SIG-M5 treated with dmso at 0.1 percent for 504 hours (cell line): Measurements from ENCODE around the gene KCNQ4.

Experiments used
- DNase-seq: peaks from one replicate; lab custom pipeline; 2025; ENCODE audit not compliant: unreplicated experiment; lab: John Stamatoyannopoulos, UW

KCNQ4 gene

GRCh38 chr1:40754201-40754600 lies 29.4 kb upstream of the KCNQ4 start:
- no peak for DNase-seq

DNA sequence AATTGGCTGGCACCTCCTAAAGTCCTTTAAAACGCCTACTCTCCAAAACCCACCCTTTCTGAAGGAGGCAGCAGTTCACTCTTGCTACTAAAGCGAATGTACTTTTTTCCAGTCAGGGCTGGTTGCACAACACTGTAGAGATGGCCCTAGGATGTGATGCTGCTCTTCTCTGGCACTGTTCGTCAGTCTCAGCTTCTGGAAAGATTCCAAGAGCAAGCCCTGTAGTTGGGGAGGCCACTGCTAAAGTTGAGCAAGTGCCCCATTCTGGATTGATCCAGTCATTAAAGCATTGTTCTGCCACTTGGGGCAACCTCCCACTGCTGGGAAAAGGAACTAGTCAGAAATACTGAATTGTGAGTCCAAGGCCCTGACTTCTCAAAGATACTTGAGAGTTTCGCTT lies 28.5 kb upstream of the KCNQ4 start:
- DNase-seq: no peak

GRCh38 chr1:40756523-40756922 lies 27.1 kb upstream of the KCNQ4 start:
- no peak for DNase-seq

DNA sequence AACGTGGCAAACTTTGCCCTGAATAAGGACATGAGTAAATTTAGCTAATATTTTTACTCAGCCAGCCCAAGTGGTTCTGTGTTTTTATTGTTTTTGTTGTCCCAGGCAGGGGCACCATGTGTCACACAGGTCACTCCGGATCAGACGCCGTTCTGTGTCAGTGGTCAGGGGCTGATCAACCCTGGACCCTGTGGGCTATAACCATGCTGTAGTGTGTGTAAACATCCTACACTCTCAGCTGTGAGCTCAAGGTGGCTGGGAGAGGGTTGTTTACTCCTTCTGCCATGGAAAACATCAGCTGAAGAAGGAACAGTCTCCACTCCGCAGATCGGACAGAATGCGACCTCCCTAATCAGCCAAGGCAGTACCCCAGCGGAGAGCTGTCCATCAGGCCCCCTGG lies 26.5 kb upstream of the KCNQ4 start:
- no peak for DNase-seq

GRCh38 chr1:40758004-40758403 lies 25.6 kb upstream of the KCNQ4 start:
- DNase-seq: no peak

DNA sequence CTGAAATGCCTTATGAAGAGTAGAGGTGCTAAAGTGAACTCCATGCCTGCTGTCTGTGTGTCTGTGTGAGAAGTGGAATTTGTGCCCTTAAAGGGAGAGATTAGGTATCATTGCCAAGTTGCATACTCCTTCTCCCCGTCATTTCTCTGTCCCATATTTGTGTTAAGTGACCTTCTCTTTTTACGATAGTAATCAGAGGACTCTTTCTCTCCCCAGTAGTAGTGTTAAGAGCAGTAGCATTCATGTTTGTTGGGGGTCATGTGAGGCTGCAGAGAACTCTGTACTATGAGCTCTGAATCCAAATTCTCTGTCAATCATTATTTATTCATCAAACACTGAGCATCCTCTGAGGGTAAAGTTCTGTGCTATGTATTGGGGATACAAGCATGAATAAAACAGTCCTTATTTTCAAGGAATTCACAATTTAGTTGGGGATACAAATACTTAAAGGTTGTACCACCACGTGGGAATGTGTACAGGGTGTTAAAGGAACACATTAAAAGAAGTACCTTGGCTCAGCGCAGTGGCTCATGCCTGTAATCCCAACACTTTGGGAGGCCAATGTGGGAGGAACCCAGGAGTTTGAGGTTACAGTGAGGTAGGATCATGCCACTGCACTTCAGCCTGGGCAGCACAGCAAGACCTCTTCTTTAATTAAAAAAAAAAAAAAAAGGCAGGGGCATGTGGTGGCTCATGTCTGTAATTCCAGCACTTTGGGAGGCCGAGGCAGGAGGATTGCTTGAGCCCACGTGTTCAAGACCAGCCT lies 24.8 kb upstream of the KCNQ4 start:
- no peak for DNase-seq

DNA sequence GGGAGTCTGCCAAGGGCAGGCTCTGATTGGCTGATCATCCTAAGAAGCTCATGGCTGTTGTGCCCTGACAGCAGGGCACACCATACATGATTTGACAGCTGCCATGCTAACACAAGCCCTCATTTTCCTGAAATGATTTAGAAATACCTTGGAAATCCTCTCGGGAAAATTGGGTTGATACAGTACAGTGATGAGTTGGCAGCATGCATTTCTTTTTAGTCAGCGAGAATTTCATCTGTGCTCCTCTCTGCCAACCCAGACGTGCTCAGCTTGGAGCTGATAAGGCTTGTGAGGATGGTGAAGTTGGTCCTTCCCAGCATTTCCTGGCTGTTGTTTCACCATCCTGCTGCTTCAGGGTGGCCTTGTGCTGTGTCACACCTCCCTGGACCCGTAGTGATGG lies 22.6 kb upstream of the KCNQ4 start:
- no peak for DNase-seq

DNA sequence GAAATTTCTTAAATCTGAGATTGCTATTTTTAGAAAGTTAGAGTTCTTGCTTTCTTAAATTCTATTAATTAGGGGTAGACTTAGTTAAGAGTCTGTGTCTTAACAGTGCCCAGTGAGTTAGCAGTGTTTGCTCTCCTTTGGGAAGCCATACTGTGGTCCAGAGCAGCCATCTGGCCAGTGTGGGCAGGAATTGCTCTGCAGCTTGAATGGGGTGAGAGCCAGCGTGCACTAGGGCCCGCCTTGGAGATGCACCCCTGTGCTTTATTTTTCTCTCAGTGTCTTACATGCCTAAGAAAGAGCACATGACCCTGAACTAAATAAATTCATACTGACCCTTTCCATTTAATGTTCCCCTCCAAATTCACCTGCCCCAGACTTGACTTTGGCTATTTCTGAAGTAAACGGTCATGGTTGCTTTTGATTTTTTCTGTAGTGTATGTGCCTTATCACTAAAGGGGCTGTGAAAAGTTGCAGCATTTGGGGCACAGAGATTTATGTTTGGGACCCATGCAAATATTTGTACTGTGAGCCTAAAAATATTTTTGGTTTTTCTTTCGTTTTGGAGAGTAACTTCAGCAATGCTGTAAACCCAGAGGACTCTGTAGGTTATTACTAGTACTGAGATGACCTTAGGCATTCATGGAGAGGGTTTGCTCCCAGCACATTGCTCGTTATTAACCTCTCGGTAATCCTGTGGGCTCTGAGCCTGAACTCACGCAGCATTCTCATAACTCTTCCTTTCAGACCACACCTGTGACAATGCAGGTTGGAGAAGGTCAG lies 21.3 kb upstream of the KCNQ4 start:
- no peak for DNase-seq

- DNase-seq: no peak
These were observed 19.6 kb upstream of the KCNQ4 start for GRCh38 chr1:40763742-40764532.

- DNase-seq: no peak
These were observed 18.6 kb upstream of the KCNQ4 start for GRCh38 chr1:40764981-40765380.

DNA sequence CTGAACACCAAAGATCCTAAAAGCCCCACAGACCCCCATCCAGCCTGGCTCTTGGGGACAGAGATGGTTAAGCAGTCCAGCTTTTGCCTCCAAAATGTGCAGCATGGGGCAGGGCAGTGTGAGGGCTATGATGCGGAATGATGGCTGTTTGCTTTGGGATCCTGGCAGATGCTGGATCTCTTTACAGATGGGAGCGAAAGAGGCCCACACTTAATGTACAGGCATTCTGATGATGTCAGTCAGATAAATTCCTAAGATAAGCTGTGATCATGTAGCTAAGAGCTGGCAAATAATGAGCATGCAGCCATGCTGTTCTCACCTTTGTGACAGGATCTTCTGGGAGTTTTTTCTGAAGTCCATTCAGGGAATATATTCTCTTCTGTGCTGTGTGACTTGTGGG lies 17.6 kb upstream of the KCNQ4 start:
- DNase-seq: no peak

GRCh38 chr1:40766560-40766959 lies 17.0 kb upstream of the KCNQ4 start:
- DNase-seq: no peak

DNA sequence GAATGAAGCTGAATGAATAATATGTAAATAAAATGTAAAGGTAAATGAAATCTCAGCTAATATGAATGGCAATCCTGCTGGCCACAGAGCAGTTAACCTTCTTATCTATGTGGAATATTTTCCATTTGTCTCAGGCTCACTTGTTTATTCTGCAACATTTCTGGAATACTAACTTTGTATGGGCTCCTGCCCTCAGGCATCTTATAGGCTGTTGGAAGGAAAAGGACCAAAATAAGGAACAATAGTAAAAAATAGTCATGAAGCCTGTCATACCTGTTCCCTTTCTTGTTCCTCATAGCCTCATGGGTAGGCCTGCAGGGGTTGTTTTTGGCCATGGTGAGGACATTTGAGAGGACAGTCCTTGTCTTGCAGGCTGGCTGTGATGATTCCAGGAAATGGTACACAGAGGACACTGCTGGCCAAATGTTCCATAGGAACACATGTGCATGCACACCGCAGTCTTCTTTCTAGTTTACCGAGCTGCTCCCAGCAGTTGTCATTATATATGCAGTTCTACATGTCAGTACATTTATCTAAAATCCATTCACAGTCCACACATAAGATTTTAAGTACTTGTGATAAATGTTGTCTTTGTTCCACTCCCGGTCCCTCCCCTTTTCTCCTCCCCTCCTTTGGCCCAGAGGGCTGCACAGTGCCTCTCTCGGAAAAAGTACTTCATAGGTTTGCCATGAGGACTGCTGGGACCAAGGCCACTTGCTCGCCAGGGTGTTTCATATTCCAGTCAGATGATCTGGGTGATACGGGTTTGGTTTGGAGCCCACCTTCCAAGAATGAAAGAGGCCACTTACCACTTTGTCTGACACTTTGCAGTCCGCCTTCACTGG lies 15.2 kb upstream of the KCNQ4 start:
- no peak for DNase-seq

DNA sequence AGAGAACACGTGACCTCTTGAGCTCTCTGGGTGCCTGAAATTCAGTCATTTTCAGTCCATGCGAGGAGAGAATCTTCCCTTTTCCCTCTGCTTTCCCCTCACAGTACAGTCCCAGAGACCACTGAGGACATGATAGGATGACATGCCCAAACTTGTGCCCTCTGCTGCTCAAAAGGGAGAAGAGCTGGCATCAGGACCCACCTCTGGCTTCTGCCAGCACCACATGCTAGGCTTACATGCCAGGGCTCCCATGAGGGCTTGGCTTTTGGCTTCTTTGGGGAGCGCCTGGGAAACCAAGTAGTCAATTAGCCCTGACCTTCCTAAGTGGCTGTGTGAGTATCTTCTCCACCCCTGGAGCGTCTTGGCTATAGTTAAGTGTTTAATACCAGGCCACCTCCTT lies 13.8 kb upstream of the KCNQ4 start:
- DNase-seq: no peak

DNA sequence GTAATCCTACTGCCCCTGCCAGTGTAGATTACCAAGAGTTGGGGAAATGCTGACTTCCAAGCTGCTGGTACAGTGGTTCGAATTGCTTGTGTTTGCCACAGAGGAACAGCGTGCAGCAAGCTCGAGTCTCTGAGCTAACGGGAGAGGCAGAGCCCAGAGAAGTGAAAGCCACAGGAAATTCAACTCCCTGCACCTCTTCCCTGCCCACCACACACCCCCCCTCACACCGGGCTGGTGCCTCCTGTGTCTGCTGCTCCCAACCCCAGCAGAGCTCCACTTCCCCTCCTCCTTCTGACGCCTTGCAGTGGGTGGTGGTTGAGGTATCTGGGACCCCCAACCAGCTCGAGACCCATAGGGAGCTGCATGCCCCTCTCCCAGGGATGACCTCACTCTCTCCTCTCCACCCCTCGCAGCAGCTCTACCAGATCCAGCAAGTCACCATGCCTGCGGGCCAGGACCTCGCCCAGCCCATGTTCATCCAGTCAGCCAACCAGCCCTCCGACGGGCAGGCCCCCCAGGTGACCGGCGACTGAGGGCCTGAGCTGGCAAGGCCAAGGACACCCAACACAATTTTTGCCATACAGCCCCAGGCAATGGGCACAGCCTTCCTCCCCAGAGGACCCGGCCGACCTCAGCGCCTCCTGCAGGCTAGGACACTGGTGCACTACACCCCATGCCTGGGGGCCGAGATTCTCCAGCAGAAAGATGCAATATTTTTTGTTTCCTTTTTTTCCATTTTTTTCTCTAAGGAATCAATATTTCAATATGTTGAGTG lies 13.1 kb upstream of the KCNQ4 start:
- no peak for DNase-seq

DNA sequence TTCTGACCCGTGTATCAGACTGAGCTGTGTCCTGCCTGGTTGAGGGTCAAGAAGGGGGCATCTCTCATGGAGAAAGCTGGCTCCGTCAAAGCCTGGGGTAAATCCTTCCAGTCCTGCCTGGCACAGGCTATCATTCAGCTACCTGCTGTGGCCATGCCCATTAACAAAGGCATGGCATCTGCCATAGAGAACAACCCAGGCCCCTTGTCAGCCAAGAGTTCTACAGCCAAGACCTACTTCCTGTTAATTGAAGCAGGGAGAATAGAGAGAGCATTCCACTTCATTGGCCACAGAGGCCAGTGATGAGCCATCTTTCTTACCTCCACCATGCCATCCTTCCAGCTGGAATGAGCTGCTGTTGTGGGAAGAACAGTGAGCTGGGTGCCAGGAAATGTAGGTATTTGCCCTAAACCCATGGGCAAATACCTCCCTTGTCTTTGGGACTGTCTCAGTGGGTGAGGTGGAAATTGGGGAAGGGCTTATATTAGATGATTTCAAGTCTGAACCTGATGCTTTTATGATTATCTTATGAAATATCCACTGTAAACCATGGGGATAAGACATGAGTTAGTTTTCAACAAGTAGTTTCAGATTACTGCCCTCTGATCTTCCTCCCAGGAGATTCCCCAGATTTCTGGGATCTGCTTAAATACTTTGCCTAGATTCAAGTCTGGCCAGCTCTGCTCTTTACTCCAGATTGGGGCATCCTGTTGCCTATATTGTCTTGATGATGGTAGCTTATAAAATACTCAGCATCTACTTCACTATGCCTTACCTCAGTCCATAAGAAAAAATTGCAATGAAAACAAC lies 11.2 kb upstream of the KCNQ4 start:
- no peak for DNase-seq

- DNase-seq: no peak
These were observed 9.8 kb upstream of the KCNQ4 start for GRCh38 chr1:40773748-40774265.

DNA sequence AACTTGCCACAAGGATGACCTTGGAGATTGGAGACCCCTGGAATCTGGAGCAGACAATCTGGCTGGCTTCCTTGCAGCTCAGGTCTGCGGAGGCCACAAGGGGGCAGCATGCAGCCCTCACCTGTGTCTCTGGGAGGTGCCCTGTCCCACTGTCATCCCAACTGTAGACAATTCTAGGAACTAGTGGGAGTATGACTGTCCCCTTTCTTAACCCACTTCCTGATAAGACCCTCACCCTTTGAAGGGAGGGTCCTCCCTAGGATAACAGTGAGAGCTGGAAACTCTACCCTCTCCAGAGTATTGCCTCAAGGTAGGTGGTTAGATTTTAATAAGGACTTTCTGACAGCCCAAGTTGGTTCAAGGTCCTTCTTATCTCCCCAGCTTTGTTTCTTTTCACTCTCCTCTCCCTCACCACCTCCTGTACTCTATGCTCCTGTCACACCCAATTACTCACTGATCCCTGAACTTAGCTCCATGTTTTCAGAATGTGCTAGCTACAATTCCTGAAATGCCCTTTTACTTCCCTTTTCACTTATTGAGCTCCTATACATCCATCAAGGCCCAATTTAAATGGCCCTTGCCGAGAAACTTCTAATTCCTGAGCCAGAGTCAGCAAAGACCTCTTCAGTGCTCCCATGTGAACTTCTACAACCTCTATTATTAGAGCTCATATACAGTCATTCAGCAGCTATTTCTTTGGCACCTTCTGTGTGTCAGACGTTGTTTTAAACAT lies 9.2 kb upstream of the KCNQ4 start:
- no peak for DNase-seq
